NB4 (cell line): ENCODE measurements around the gene GNMT.

Experiments used
- CTCF ChIP-seq: IDR thresholded peaks from one replicate; pipeline ENCODE4 v1.5.1; 2012; ENCODE audit warnings: low read depth, low read length
- POLR2A ChIP-seq: IDR thresholded peaks from 2 replicates; pipeline ENCODE4 v1.6.1; 2011; ENCODE audit warnings: mild to moderate bottlenecking; ENCODE audit not compliant: insufficient read length; ENCODE audit errors: extremely low read depth

GRCh38 chr6:42939810-42940167 lies 20.8 kb upstream of the GNMT start:
- TF ChIP-seq CTCF (no peak), POLR2A (no peak)
